GM12875 (cell line): ENCODE measurements around the gene CLDN3.
"Not testable (repeated sequence)": the region's sequence is repeated elsewhere in the genome, so short reads cannot be mapped to it uniquely, and the experiment has no call there.

ENCODE experiments used
- H3K4me3 ChIP-seq: one replicate; pipeline ENCODE4 v1.5.1; 2011; ENCODE audit warnings: low read depth, low read length, control low read depth
- CTCF ChIP-seq: IDR thresholded peaks from 2 replicates; pipeline ENCODE4 v1.5.1; 2011; ENCODE audit warnings: low read depth, mild to moderate bottlenecking, control low read depth, inconsistent platforms, low read length, moderate library complexity, borderline replicate concordance; ENCODE audit not compliant: insufficient read depth

Gene CLDN3

GRCh38 chr7:73732397-73732796 lies 37.7 kb downstream of the CLDN3 start:
- no peak for TF ChIP-seq CTCF
- no peak overlapping the region for H3K4me3 ChIP-seq

DNA sequence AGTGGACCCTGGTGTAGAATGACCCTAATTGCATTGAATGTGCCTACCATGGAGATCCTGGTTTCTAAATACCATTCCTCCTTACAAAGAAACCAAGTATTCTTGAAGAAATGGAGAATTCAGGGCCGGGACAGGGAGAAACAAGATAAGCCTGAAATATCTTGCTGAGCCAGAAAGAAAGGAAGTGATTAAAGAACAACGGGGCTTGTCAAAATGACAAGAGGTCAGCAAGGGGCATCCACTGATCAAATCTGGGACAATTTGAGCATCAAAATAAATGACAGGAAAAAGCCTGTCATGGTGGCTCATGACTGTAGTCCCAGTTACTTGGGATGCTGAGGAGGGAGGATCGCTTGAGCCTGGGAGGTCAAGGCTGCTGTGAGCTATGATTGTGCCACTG lies 39.6 kb downstream of the CLDN3 start:
- no peak for TF ChIP-seq CTCF
- no peak overlapping the region for H3K4me3 ChIP-seq

GRCh38 chr7:73728551-73728950 lies 41.5 kb downstream of the CLDN3 start:
- no peak overlapping the region for H3K4me3 ChIP-seq

DNA sequence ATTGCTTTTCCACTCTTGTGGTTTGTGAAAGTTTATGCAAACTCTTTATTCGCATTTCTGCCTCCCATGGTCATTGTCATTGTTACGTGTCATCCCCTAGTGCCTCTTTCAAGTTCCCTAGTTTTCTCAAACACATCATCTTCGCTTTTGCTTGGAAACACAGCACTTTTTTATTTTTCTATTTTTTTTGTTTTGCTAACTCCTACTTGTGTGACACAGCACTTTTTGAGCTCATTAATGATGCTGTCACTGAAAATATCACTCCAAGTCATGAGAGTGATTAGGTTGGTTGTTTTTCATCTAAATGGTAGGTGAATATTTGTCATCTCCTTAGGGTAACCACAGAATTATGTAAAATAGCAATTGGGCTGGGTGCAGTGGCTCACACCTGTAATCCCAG lies 42.1 kb downstream of the CLDN3 start:
- no peak for TF ChIP-seq CTCF
- H3K4me3 ChIP-seq, result no peak overlapping the region

More at GRCh38 chr7:73728551-73728950, 41.5 kb downstream of the CLDN3 start:
- no peak for TF ChIP-seq CTCF

DNA sequence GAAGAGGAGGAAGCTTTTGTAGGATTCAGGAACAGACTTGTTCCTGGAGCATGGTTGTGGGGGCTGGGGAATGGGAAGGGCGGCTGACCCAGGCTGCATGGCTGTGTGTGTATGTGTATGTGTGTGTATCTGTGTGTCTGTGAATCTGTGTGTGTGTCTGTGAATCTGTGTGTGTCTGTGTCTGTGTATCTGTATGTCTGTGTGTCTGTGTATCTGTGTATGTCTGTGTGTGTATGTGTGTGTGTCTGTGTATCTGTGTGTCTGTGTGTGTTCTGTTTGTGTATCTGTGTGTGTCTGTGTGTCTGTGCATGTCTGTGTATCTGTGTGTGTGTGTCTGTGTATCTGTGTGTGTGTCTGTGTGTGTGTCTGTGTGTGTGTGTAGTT lies 44.0 kb downstream of the CLDN3 start:
- H3K4me3 ChIP-seq, result no peak overlapping the region
- no peak for TF ChIP-seq CTCF

DNA sequence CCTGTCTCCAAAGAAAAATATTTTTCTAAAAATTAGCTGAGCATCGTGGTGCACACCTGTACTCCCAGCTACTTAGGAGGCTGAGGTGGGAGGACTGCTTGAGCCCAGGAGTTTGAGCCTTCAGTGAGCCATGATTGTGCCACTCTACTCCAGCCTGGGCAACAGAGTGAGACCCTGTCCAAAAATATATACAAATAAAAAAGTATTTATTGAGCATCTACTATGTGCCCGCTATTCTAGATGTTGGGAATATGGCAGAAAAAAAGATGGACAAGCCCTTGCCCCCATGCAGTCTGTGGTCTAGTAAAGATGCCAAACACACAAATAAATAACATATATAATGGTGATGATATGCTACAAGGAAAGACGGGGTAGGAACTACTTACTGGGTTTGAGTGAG lies 46.3 kb downstream of the CLDN3 start:
- H3K4me3 ChIP-seq, result no peak overlapping the region
- TF ChIP-seq CTCF, result no peak

GRCh38 chr7:73722785-73723184 lies 47.3 kb downstream of the CLDN3 start:
- TF ChIP-seq CTCF, result no peak
- no peak overlapping the region for H3K4me3 ChIP-seq

DNA sequence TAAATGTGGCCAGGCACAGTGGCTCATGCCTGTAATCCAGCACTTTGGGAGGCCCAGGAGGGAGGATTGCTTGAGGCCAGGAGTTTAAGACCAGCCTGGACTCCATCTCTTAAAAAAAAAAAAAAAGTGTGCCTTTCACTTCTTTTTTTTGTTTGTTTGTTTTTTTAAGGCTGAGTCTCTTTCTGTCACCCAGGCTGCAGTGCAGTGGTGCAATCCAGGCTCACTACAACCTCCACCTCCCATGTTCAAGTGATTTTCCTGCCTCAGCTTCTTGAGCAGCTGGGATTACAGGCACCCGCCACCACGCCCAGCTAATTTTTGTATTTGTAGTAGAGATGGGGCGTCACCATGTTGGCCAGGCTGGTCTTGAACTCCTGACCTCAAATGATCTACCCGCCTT lies 47.9 kb downstream of the CLDN3 start:
- not testable (repeated sequence) for H3K4me3 ChIP-seq
